KMS-11 (cell line): Measurements from ENCODE around the gene COL19A1.

ENCODE experiments used
- H2AFZ ChIP-seq: fragments of 200-600 bp; sonication (generic); 2 replicates; pipeline ENCODE4 v1.6.1; 2016; ENCODE audit warnings: antibody characterized with exemption, mixed run types, low read depth
- H3K27ac ChIP-seq: fragments of 200-600 bp; sonication (generic); 2 replicates; pipeline ENCODE4 v1.6.1; 2016; ENCODE audit warnings: mild to moderate bottlenecking, mixed run types
- H3K27me3 ChIP-seq: fragments of 200-600 bp; sonication (generic); 2 replicates; pipeline ENCODE4 v1.6.1; 2017; ENCODE audit warnings: mild to moderate bottlenecking, low read depth, mixed run types, moderate library complexity; ENCODE audit not compliant: insufficient read depth
- H3K36me3 ChIP-seq: fragments of 200-600 bp; sonication (generic); 2 replicates; pipeline ENCODE4 v1.6.1; 2017; ENCODE audit warnings: mild to moderate bottlenecking, mixed run types; ENCODE audit not compliant: insufficient read depth
- H3K4me1 ChIP-seq: fragments of 200-600 bp; sonication (generic); 2 replicates; pipeline ENCODE4 v1.6.1; 2016; ENCODE audit warnings: mild to moderate bottlenecking, low read depth, mixed run types; ENCODE audit not compliant: poor library complexity, severe bottlenecking
- H3K4me2 ChIP-seq: fragments of 200-600 bp; sonication (generic); 2 replicates; pipeline ENCODE4 v1.7.0; 2016; ENCODE audit warnings: mild to moderate bottlenecking, mixed run types
- H3K4me3 ChIP-seq: fragments of 200-600 bp; sonication (generic); IDR thresholded peaks from 2 replicates; pipeline ENCODE4 v1.6.1; 2017; ENCODE audit warnings: low read depth, low read length, mixed read lengths; ENCODE audit not compliant: insufficient read depth
- H3K79me2 ChIP-seq: fragments of 200-600 bp; sonication (generic); 2 replicates; pipeline ENCODE4 v1.6.1; 2016; ENCODE audit warnings: low read depth, mixed run types; ENCODE audit not compliant: insufficient read depth
- H3K9ac ChIP-seq: fragments of 200-600 bp; sonication (generic); 2 replicates; pipeline ENCODE4 v1.6.1; 2016; ENCODE audit warnings: mild to moderate bottlenecking, mixed run types
- H4K20me1 ChIP-seq: fragments of 200-600 bp; sonication (generic); 2 replicates; pipeline ENCODE4 v1.6.1; 2016; ENCODE audit warnings: mild to moderate bottlenecking, mixed run types; ENCODE audit not compliant: insufficient read depth
- CTCF ChIP-seq: fragments of 200-600 bp; sonication (generic); conservative IDR thresholded peaks from 2 replicates; pipeline ENCODE4 v1.6.1; 2017; ENCODE audit warnings: low read depth, mild to moderate bottlenecking, antibody characterized with exemption, low read length, moderate library complexity, mixed read lengths

COL19A1 gene

GRCh38 chr6:70028926-70029325, 162.6 kb downstream of the COL19A1 start:
- H4K20me1 ChIP-seq = no peaks in the 10 kb centered on the region
- H3K4me2 ChIP-seq = no peak overlapping the region
- no peaks in the 10 kb centered on the region for H3K79me2 ChIP-seq
- no peaks in the 10 kb centered on the region for H3K4me1 ChIP-seq
- H3K27ac ChIP-seq = no peak overlapping the region
- no peaks in the 10 kb centered on the region for H3K36me3 ChIP-seq
- no peaks in the 10 kb centered on the region for H3K27me3 ChIP-seq
- no peak overlapping the region for H3K4me3 ChIP-seq
- H2AFZ ChIP-seq = no peak overlapping the region
- TF ChIP-seq CTCF = no peak
- no peak overlapping the region for H3K9ac ChIP-seq

- no peak overlapping the region for H3K4me3 ChIP-seq
- no peak overlapping the region for H3K27ac ChIP-seq
- H3K4me1 ChIP-seq = no peaks in the 10 kb centered on the region
- no peak for TF ChIP-seq CTCF
- no peak overlapping the region for H2AFZ ChIP-seq
- H4K20me1 ChIP-seq = no peaks in the 10 kb centered on the region
- no peaks in the 10 kb centered on the region for H3K36me3 ChIP-seq
- no peaks in the 10 kb centered on the region for H3K27me3 ChIP-seq
- H3K4me2 ChIP-seq = no peak overlapping the region
- H3K79me2 ChIP-seq = no peaks in the 10 kb centered on the region
- H3K9ac ChIP-seq = no peak overlapping the region
Observed at GRCh38 chr6:70033781-70034180, 167.4 kb downstream of the COL19A1 start.

DNA sequence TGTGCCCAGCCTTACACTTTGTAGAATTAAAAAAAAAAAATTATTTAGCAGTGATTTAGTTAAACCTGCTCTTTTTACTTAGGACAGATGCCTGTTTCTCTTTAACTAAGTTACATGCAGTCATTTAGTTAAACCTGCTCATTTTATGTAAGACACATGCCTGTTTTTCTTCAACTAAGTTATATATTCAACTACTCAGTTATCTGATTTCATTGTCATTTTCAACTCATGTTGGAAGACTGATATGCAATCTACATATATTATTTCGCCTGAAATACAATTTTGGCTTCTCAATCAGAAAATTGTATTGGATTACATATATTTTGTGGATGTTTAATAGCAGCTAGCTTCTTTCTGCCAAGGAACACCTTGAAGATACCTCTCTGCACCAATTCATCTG, 171.1 kb downstream of the COL19A1 start:
- H3K9ac ChIP-seq = no peak overlapping the region
- no peak overlapping the region for H2AFZ ChIP-seq
- H3K4me2 ChIP-seq = no peak overlapping the region
- H3K27me3 ChIP-seq = no peaks in the 10 kb centered on the region
- H3K4me1 ChIP-seq = no peaks in the 10 kb centered on the region
- no peak overlapping the region for H3K4me3 ChIP-seq
- H3K27ac ChIP-seq = no peak overlapping the region
- H3K79me2 ChIP-seq = no peaks in the 10 kb centered on the region
- TF ChIP-seq CTCF = no peak
- no peaks in the 10 kb centered on the region for H3K36me3 ChIP-seq
- H4K20me1 ChIP-seq = no peaks in the 10 kb centered on the region

DNA sequence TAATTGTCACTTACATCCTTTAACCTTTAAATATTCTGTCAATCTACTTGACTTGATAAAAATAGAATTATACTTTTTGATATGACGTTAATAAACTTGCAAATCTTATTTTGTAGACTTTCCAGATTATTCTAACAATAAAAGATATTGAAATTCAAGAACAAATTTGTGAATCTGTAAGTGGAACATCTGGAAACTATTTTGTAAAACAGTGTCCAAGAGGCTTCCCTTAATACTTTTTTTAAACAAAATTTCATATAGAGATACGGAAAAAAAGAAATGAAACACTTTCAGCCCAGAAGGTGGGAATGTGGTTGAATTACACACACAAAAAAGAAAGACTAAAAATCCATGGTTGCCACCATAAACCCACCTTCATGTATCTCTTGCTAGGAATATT, 174.4 kb downstream of the COL19A1 start:
- Histone ChIP-seq H4K20me1 (no peaks in the 10 kb centered on the region), H3K79me2 (no peaks in the 10 kb centered on the region), H2AFZ (no peak overlapping the region), H3K4me1 (no peaks in the 10 kb centered on the region), H3K4me2 (no peak overlapping the region), H3K36me3 (no peaks in the 10 kb centered on the region), H3K4me3 (no peak overlapping the region), H3K27me3 (no peaks in the 10 kb centered on the region), H3K9ac (no peak overlapping the region), H3K27ac (no peak overlapping the region)
- TF ChIP-seq CTCF = no peak

DNA sequence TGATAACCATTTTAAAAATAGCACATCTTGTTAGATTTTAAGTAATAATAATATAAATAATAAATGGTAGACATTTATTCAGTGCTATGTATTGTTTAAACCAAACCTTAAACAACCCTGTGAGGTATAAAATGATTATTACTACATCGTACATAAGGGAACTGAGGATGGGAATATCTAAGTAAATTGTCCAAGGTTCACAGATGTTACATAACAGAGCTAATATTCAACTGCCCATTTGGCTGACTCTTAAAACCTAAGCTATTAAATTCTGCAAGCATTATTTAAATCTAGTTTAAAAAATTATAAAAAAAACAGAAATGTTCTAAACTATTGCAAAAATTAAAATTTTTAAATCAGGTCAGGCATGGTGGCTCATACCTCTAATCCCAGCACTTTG, 175.1 kb downstream of the COL19A1 start:
- Histone ChIP-seq H3K79me2 (no peaks in the 10 kb centered on the region), H3K9ac (no peak overlapping the region), H3K27me3 (no peaks in the 10 kb centered on the region), H3K4me2 (no peak overlapping the region), H3K36me3 (no peaks in the 10 kb centered on the region), H3K4me1 (no peaks in the 10 kb centered on the region), H3K27ac (no peak overlapping the region), H4K20me1 (no peaks in the 10 kb centered on the region), H2AFZ (no peak overlapping the region), H3K4me3 (no peak overlapping the region)
- no peak for TF ChIP-seq CTCF
